Neural cell (in vitro differentiated cells): Measurements from ENCODE around the gene ARMC12. TPM values are rescaled to one million over a fixed set of nuclear protein-coding genes. Genes with fewer than 3 reads are reported as not detected.

Experiments used
- H2AFZ ChIP-seq: fragments of 200-600, 300-800 bp; sonication (generic), shearing (Covaris generic); 2 replicates; pipeline ENCODE4 v1.6.0; 2014; ENCODE audit warnings: low read depth, mild to moderate bottlenecking, antibody characterized with exemption, low read length, moderate library complexity
- H3F3A ChIP-seq: fragments of 200-600 bp; shearing (Covaris generic); 2 replicates; pipeline ENCODE4 v1.6.1; 2016; ENCODE audit warnings: mild to moderate bottlenecking, moderate library complexity, mixed read lengths, antibody characterized with exemption, low read length; ENCODE audit not compliant: insufficient read depth, poor library complexity, severe bottlenecking
- H3K27ac ChIP-seq: fragments of 200-600, 300-800 bp; sonication (generic), shearing (Covaris generic); 2 replicates; pipeline ENCODE4 v1.5.1; 2014; ENCODE audit warnings: mild to moderate bottlenecking, low read length, moderate library complexity
- H3K27me3 ChIP-seq: fragments of 300-800, 200-600 bp; sonication (generic), shearing (Covaris generic); 2 replicates; pipeline ENCODE4 v1.6.0; 2014; ENCODE audit warnings: mild to moderate bottlenecking, low read depth, low read length, moderate library complexity; ENCODE audit not compliant: insufficient read depth
- H3K36me3 ChIP-seq: fragments of 300-800, 200-600 bp; sonication (generic), shearing (Covaris generic); 2 replicates; pipeline ENCODE4 v1.5.1; 2014; ENCODE audit warnings: mild to moderate bottlenecking, antibody characterized with exemption, low read length, moderate library complexity; ENCODE audit not compliant: insufficient read depth
- H3K4me2 ChIP-seq: fragments of 300-800, 200-600 bp; sonication (generic), shearing (Covaris generic); 2 replicates; pipeline ENCODE4 v1.6.0; 2014; ENCODE audit warnings: mild to moderate bottlenecking, low read length
- H3K4me3 ChIP-seq: fragments of 300-800, 200-600 bp; sonication (generic), shearing (Covaris generic); 2 replicates; pipeline ENCODE4 v1.5.1; 2014; ENCODE audit warnings: mild to moderate bottlenecking, low read length, moderate library complexity
- H3K79me2 ChIP-seq: fragments of 200-600 bp; shearing (Covaris generic); replicated peaks from 2 replicates; pipeline ENCODE4 v1.6.0; 2014; ENCODE audit warnings: mild to moderate bottlenecking, low read length, moderate library complexity; ENCODE audit not compliant: insufficient read depth
- H3K9ac ChIP-seq: fragments of 300-800, 200-600 bp; sonication (generic), shearing (Covaris generic); 2 replicates; pipeline ENCODE4 v1.6.1; 2016; ENCODE audit warnings: mild to moderate bottlenecking, low read length, mixed read lengths
- H3K9me2 ChIP-seq: fragments of 200-600 bp; shearing (Covaris generic); 2 replicates; pipeline ENCODE4 v1.6.1; 2016; ENCODE audit warnings: mild to moderate bottlenecking, low read length, mixed read lengths; ENCODE audit not compliant: insufficient read depth
- H3K9me3 ChIP-seq: fragments of 200-600, 300-800 bp; sonication (generic), shearing (Covaris generic); 2 replicates; pipeline ENCODE4 v1.6.1; 2016; ENCODE audit warnings: mild to moderate bottlenecking, mixed run types, low read length, moderate library complexity, mixed read lengths
- H4K20me1 ChIP-seq: fragments of 200-600 bp; shearing (Covaris generic); 2 replicates; pipeline ENCODE4 v1.6.1; 2016; ENCODE audit warnings: mild to moderate bottlenecking, mixed run types; ENCODE audit not compliant: insufficient read depth
- EP300 ChIP-seq: fragments of 450-650 bp; conservative IDR thresholded peaks from 2 replicates; pipeline ENCODE4 v1.6.1; 2014; ENCODE audit warnings: antibody characterized with exemption, mild to moderate bottlenecking, moderate library complexity; ENCODE audit not compliant: poor library complexity, severe bottlenecking
- EZH2 ChIP-seq: fragments of 200-600, 300-800 bp; shearing (Covaris generic), sonication (generic); IDR thresholded peaks from 2 replicates; pipeline ENCODE4 v1.6.1; 2014; ENCODE audit warnings: antibody characterized with exemption, low read length, borderline replicate concordance, mild to moderate bottlenecking; ENCODE audit not compliant: insufficient read depth, poor library complexity, severe bottlenecking
- MXI1 ChIP-seq: fragments of 450-650 bp; conservative IDR thresholded peaks from 2 replicates; pipeline ENCODE4 v1.6.1; 2014; ENCODE audit warnings: antibody characterized with exemption, mild to moderate bottlenecking; ENCODE audit not compliant: poor library complexity, severe bottlenecking
- POLR2AphosphoS5 ChIP-seq: IDR thresholded peaks from 2 replicates; pipeline ENCODE4 v1.6.1; 2012
- RAD21 ChIP-seq: fragments of 450-650 bp; conservative IDR thresholded peaks from 2 replicates; pipeline ENCODE4 v1.6.1; 2014; ENCODE audit warnings: antibody characterized with exemption, mild to moderate bottlenecking, moderate library complexity
- SMC3 ChIP-seq: fragments of 450-650 bp; conservative IDR thresholded peaks from 2 replicates; pipeline ENCODE4 v1.6.1; 2014; ENCODE audit warnings: antibody characterized with exemption, mild to moderate bottlenecking, moderate library complexity; ENCODE audit not compliant: poor library complexity
- TAF1 ChIP-seq: IDR thresholded peaks from 2 replicates; pipeline ENCODE4 v1.6.1; 2012; ENCODE audit warnings: low read depth
- polyA plus RNA-seq: library from polyadenylated mRNA; depleted of rRNA; stranded (reverse); fragments of >200 nt; gene quantifications from 2 replicates; pipeline ENCODE4 v1.2.3, GENCODE V29; 2014
- TF ChIP-seq, protein P1 (sequence below): fragments of 450-650 bp; IDR thresholded peaks from 2 replicates; pipeline ENCODE4 v1.5.1; 2014; ENCODE audit warnings: antibody characterized with exemption, mild to moderate bottlenecking, moderate library complexity; ENCODE audit not compliant: poor library complexity, severe bottlenecking
- TF ChIP-seq, protein P2 (sequence below): IDR thresholded peaks from 2 replicates; pipeline ENCODE4 v1.6.1; 2012; ENCODE audit warnings: borderline replicate concordance

The ARMC12 gene
- polyA plus RNA-seq, 1 donor from 2014 or later = 2.2 TPM

DNA sequence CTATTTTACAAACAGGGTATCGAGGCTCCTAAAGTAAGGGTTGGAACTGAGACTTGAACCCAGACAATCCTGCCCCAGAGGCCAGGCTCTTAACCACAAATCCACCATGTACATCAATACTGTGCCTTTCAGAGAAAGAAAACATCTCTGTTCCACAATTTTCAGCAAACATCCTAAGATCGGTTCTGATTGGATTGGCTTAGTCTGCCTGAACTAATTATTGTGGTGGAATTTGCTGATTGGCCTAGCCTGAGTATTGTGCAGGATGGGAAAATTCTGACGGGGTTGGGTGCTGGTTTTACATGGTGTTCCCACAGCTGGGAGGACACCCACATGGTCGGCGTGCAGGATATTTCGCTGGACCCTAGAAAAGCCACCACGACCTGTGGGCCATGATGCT, 43.9 kb downstream of the ARMC12 start, which contains the start of gene CLPSL1:
CLPSL1 (plus strand) TSS at position 301 of the 400 bp plus-strand sequence; CDS start at position 393, 92 bp downstream.
- H3K27ac ChIP-seq = no peak within 1 kb of the TSS
- H3K36me3 ChIP-seq = no peaks in the 10 kb centered on the region
- no peaks in the 10 kb centered on the region for H3K79me2 ChIP-seq
- no peak within 1 kb of the TSS for H3K9ac ChIP-seq
- H3F3A ChIP-seq = no peaks in the 10 kb centered on the region
- no peaks in the 10 kb centered on the region for H3K9me2 ChIP-seq
- no peaks in the 10 kb centered on the region for H3K9me3 ChIP-seq
- H3K4me2 ChIP-seq = no peak within 1 kb of the TSS
- no peaks in the 10 kb centered on the region for H4K20me1 ChIP-seq
- no peak for TF ChIP-seq MXI1
- no peak for TF ChIP-seq EZH2
- TF ChIP-seq, protein P1, sequence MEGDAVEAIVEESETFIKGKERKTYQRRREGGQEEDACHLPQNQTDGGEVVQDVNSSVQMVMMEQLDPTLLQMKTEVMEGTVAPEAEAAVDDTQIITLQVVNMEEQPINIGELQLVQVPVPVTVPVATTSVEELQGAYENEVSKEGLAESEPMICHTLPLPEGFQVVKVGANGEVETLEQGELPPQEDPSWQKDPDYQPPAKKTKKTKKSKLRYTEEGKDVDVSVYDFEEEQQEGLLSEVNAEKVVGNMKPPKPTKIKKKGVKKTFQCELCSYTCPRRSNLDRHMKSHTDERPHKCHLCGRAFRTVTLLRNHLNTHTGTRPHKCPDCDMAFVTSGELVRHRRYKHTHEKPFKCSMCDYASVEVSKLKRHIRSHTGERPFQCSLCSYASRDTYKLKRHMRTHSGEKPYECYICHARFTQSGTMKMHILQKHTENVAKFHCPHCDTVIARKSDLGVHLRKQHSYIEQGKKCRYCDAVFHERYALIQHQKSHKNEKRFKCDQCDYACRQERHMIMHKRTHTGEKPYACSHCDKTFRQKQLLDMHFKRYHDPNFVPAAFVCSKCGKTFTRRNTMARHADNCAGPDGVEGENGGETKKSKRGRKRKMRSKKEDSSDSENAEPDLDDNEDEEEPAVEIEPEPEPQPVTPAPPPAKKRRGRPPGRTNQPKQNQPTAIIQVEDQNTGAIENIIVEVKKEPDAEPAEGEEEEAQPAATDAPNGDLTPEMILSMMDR = no peak
- no peak for TF ChIP-seq TAF1
- TF ChIP-seq RAD21 = no peak
- no peak for TF ChIP-seq SMC3
- no peak for TF ChIP-seq POLR2AphosphoS5
- no peak for TF ChIP-seq EP300
- TF ChIP-seq, protein P2, sequence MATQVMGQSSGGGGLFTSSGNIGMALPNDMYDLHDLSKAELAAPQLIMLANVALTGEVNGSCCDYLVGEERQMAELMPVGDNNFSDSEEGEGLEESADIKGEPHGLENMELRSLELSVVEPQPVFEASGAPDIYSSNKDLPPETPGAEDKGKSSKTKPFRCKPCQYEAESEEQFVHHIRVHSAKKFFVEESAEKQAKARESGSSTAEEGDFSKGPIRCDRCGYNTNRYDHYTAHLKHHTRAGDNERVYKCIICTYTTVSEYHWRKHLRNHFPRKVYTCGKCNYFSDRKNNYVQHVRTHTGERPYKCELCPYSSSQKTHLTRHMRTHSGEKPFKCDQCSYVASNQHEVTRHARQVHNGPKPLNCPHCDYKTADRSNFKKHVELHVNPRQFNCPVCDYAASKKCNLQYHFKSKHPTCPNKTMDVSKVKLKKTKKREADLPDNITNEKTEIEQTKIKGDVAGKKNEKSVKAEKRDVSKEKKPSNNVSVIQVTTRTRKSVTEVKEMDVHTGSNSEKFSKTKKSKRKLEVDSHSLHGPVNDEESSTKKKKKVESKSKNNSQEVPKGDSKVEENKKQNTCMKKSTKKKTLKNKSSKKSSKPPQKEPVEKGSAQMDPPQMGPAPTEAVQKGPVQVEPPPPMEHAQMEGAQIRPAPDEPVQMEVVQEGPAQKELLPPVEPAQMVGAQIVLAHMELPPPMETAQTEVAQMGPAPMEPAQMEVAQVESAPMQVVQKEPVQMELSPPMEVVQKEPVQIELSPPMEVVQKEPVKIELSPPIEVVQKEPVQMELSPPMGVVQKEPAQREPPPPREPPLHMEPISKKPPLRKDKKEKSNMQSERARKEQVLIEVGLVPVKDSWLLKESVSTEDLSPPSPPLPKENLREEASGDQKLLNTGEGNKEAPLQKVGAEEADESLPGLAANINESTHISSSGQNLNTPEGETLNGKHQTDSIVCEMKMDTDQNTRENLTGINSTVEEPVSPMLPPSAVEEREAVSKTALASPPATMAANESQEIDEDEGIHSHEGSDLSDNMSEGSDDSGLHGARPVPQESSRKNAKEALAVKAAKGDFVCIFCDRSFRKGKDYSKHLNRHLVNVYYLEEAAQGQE = no peak
- peaks cover 15% of the 10 kb centered on the region for H3K27me3 ChIP-seq
- H3K4me3 ChIP-seq = no peak within 1 kb of the TSS
- no peak within 1 kb of the TSS for H2AFZ ChIP-seq

DNA sequence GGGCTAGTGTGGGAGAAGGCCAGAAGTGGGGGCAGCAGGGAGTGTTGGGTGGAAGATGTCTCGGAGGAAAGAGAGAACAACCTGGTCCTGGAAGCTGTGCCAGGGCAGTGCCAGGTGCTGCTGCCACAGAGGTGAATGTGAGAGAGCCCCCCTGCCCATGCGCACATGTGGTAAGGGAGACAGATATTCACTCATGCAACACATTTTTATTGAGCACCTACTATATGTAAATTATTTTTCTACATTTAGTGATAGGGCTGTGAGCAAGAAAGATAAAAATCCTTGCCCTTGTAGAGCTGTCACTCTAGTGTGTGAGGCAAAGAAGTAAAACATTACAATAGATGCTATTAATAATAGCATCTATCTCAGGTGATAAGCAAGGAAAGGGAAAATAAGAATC, 44.5 kb downstream of the ARMC12 start:
- Histone ChIP-seq H4K20me1 (no peaks in the 10 kb centered on the region), H3K79me2 (no peaks in the 10 kb centered on the region), H2AFZ (no peak overlapping the region), H3K4me3 (no peak overlapping the region), H3K9me2 (no peaks in the 10 kb centered on the region), H3K4me2 (no peak overlapping the region), H3K9me3 (no peaks in the 10 kb centered on the region), H3F3A (no peaks in the 10 kb centered on the region), H3K27me3 (peaks cover 10% of the 10 kb centered on the region), H3K36me3 (no peaks in the 10 kb centered on the region), H3K27ac (no peak overlapping the region), H3K9ac (no peak overlapping the region)
- TF ChIP-seq, protein P1 = no peak
- TF ChIP-seq EP300 (no peak), MXI1 (no peak), SMC3 (no peak), TAF1 (no peak), EZH2 (no peak), RAD21 (no peak), POLR2AphosphoS5 (no peak)
- TF ChIP-seq, protein P2 = no peak
